ENCODE measurements around the gene HMCN2. TPM values are rescaled to one million over a fixed set of nuclear protein-coding genes. Genes with fewer than 3 reads are reported as not detected.

The HMCN2 gene
- total RNA-seq, 4 donors from 2014 or later, result 24.8 to 61.7 (median 36.1) TPM

- Histone ChIP-seq H3K36me3 (peaks cover 0 to 39% (median 0%) of the 10 kb centered on the region in 3 donors), H3K27me3 (no peaks in the 10 kb centered on the region), H3K9me3 (no peaks in the 10 kb centered on the region), H3K27ac (no peak overlapping the region), H3K4me1 (no peaks in the 10 kb centered on the region), H3K4me3 (no peak overlapping the region)
- no peak for DNase-seq
- TF ChIP-seq CTCF (IDR thresholded peaks at IDR 0.05) (no peak), POLR2A (IDR thresholded peaks at IDR 0.05) (no peak)
Measured at GRCh38 chr9:130483371-130483971, 217.9 kb downstream of the HMCN2 start.

Small RNA genes within 50 kb of the gene (small RNA-seq; reads per million reads assigned to genes)
- gene RN7SL665P, result 0 reads per million in 2 donors

Other genes starting within 250 kb of the HMCN2 start
- gene FNBP1, start 222.6 kb upstream of the HMCN2 start, total RNA-seq, result 100 to 1,000 TPM in 1 of 4 donors, 10 to 100 TPM in 2, 1 to 10 TPM in 1; 9.8 to 163 (median 22.2) TPM
- gene GPR107, start 211.9 kb upstream of the HMCN2 start, total RNA-seq, result 10 to 100 TPM; 16.6 to 29.0 (median 22.3) TPM
- 1 to 10 TPM in 3 of 4 donors, under 1 TPM in 1; 0.70 to 6.6 (median 4.1) TPM for gene NCS1, start 93.4 kb upstream of the HMCN2 start, total RNA-seq
- gene ASS1, start 179.2 kb downstream of the HMCN2 start, total RNA-seq, result 100 to 1,000 TPM; 106 to 761 (median 547) TPM